Prostate gland (tissue), 2 donors: Measurements from ENCODE around the gene KPNA3. TPM values are rescaled to one million over a fixed set of nuclear protein-coding genes. Genes with fewer than 3 reads are reported as not detected.
"Not testable (repeated sequence)": the region's sequence is repeated elsewhere in the genome, so short reads cannot be mapped to it uniquely, and the experiment has no call there.

Experiments
- DNase-seq: peaks from one replicate; pipeline ENCODE4 v3.0.0-alpha.2; 2019; ENCODE audit warnings: low spot score
- H3K27ac ChIP-seq, 2 donors: fragments of 200-600 bp; sonication (generic); 2 replicates each; pipeline ENCODE4 v1.5.1; 2017 to 2019
- H3K27me3 ChIP-seq: fragments of 200-600 bp; sonication (generic); replicated peaks from 2 replicates; pipeline ENCODE4 v1.5.1; 2019; ENCODE audit not compliant: insufficient read depth
- H3K36me3 ChIP-seq, 2 donors: fragments of 200-600 bp; sonication (generic); 1 replicate in 1 of 2; 2 replicates in 1 of 2; pipeline versions ENCODE4 v1.5.1 to v1.8.1; 2017 to 2019
- H3K4me1 ChIP-seq: fragments of 200-600 bp; sonication (generic); replicated peaks from 2 replicates; pipeline ENCODE4 v1.5.1; 2019
- H3K4me3 ChIP-seq, 2 donors: fragments of 200-600 bp; sonication (generic); 2 replicates each; pipeline ENCODE4 v1.5.1; 2017 to 2019
- H3K9me3 ChIP-seq: fragments of 200-600 bp; sonication (generic); 2 replicates; pipeline ENCODE4 v1.5.1; 2017
- CTCF ChIP-seq, 4 experiments: fragments of 200-600 bp in 2 of 4; fragments of 450-650 bp in 2 of 4; sonication (generic) in 2 of 4; IDR thresholded peaks; 1 replicate in 3 of 4; 2 replicates in 1 of 4; pipeline ENCODE4 v1.5.1; 2016 to 2019; ENCODE audit warnings: antibody characterized with exemption in 4 of 4, mild to moderate bottlenecking in 2 of 4, moderate library complexity in 2 of 4
- POLR2A ChIP-seq: fragments of 450-650 bp; IDR thresholded peaks from one replicate; pipeline ENCODE4 v1.6.1; 2016; ENCODE audit warnings: antibody characterized with exemption, mild to moderate bottlenecking
- POLR2AphosphoS5 ChIP-seq: sonication (generic); formaldehyde crosslinking; IDR thresholded peaks from one replicate; pipeline ENCODE4 v1.6.1; 2017; ENCODE audit warnings: antibody characterized with exemption
- WGBS: methylation state at CpG from one replicate; pipeline ENCODE4 v1.1.5; 2018; 5-methylcytosine and 5-hydroxymethylcytosine counted together
- intact Hi-C: fragments of 100-400 bp; cut with DNase I; formaldehyde crosslinking; loops from one replicate; pipeline ENCODE4 v1.14.2; 2022
- total RNA-seq, 2 donors: library from RNA; depleted of rRNA; stranded (reverse); fragments of >200 nt; gene quantifications; one replicate each; pipeline ENCODE4 v1.1.0, GENCODE V29; 2016

KPNA3 gene
- total RNA-seq, 2 donors from 2014 or later, result 16.9 to 26.4 TPM

- Histone ChIP-seq H3K27me3 (no peaks in the 10 kb centered on the region), H3K36me3 (no peaks in the 10 kb centered on the region), H3K4me1 (no peaks in the 10 kb centered on the region), H3K4me3 (no peak overlapping the region), H3K9me3 (no peaks in the 10 kb centered on the region), H3K27ac (no peak overlapping the region)
- no peak for DNase-seq
- intact Hi-C loops, result no loop called here
- TF ChIP-seq POLR2AphosphoS5 (no peak), POLR2A (no peak), CTCF (IDR thresholded peaks at IDR 0.05) (no peak)
- WGBS, result 58% methylated on average over 2 of the region's 2 CpGs
Observed at GRCh38 chr13:49828453-49828852, 36.0 kb upstream of the KPNA3 start.

- 60% methylated on average over 3 of the region's 3 CpGs for WGBS
- no peak for TF ChIP-seq POLR2AphosphoS5
- TF ChIP-seq CTCF (IDR thresholded peaks at IDR 0.05), result no peak
- TF ChIP-seq POLR2A, result no peak
- Histone ChIP-seq H3K4me3 (no peak overlapping the region), H3K27me3 (no peaks in the 10 kb centered on the region), H3K36me3 (no peaks in the 10 kb centered on the region), H3K27ac (no peak overlapping the region), H3K9me3 (no peaks in the 10 kb centered on the region), H3K4me1 (no peaks in the 10 kb centered on the region)
- no peak for DNase-seq
- intact Hi-C loops, result no loop called here
Observed at GRCh38 chr13:49827891-49828290, 35.4 kb upstream of the KPNA3 start.

GRCh38 chr13:49827336-49827735, 34.9 kb upstream of the KPNA3 start:
- no peaks in the 10 kb centered on the region for H3K4me1 ChIP-seq
- H3K36me3 ChIP-seq, result no peaks in the 10 kb centered on the region
- H3K9me3 ChIP-seq, result no peaks in the 10 kb centered on the region
- no peak overlapping the region for H3K4me3 ChIP-seq
- H3K27ac ChIP-seq, result no peak overlapping the region
- intact Hi-C loops, result no loop called here
- H3K27me3 ChIP-seq, result no peaks in the 10 kb centered on the region
- no peak for DNase-seq
- 79% methylated on average over 2 of the region's 2 CpGs for WGBS
- TF ChIP-seq CTCF (IDR thresholded peaks at IDR 0.05), result no peak
- TF ChIP-seq POLR2A, result no peak
- no peak for TF ChIP-seq POLR2AphosphoS5

GRCh38 chr13:49821216-49822009, 28.9 kb upstream of the KPNA3 start:
- TF ChIP-seq POLR2AphosphoS5 (no peak), POLR2A (no peak)
- H3K4me1 ChIP-seq, result no peaks in the 10 kb centered on the region
- 69% methylated on average over 5 of the region's 5 CpGs for WGBS
- intact Hi-C loops, result no loop called here
- no peak for DNase-seq
- H3K36me3 ChIP-seq, result no peaks in the 10 kb centered on the region
- H3K4me3 ChIP-seq, result no peak overlapping the region
- no peak overlapping the region for H3K27ac ChIP-seq
- H3K27me3 ChIP-seq, result no peaks in the 10 kb centered on the region
- H3K9me3 ChIP-seq, result no peaks in the 10 kb centered on the region

GRCh38 chr13:49820591-49821215, 28.2 kb upstream of the KPNA3 start:
- Histone ChIP-seq H3K4me3 (no peak overlapping the region), H3K27me3 (no peaks in the 10 kb centered on the region), H3K27ac (no peak overlapping the region), H3K36me3 (no peaks in the 10 kb centered on the region), H3K4me1 (no peaks in the 10 kb centered on the region), H3K9me3 (no peaks in the 10 kb centered on the region)
- DNase-seq, result no peak
- 90% methylated on average over 2 of the region's 2 CpGs for WGBS
- TF ChIP-seq POLR2AphosphoS5, result no peak
- TF ChIP-seq POLR2A, result no peak
- no peak for TF ChIP-seq CTCF (IDR thresholded peaks at IDR 0.05)
- intact Hi-C loops, result no loop called here

- H3K9me3 ChIP-seq, H3K4me3 ChIP-seq, intact Hi-C loops, H3K27ac ChIP-seq, H3K4me1 ChIP-seq, H3K36me3 ChIP-seq, H3K27me3 ChIP-seq, DNase-seq: not testable (repeated sequence)
- WGBS, result 97% methylated on average over 4 of the region's 4 CpGs
Observed at GRCh38 chr13:49816047-49816446, 23.6 kb upstream of the KPNA3 start.
